ENCODE results near the gene SLC12A9. TPM values are rescaled to one million over a fixed set of nuclear protein-coding genes. Genes with fewer than 3 reads are reported as not detected.

SLC12A9 gene
- total RNA-seq, 1 donor from 2014 or later: 27.7 TPM

GRCh38 chr7:100884736-100885439, 32.4 kb downstream of the SLC12A9 start:
- Mint-ChIP-seq H3K27ac (ENCODE audit: unreplicated experiment) (peak overlapping the region; percentile 95), H3K27me3 (ENCODE audit: low read depth) (peaks cover 5% of the 10 kb centered on the region), H3K9me3 (no peaks in the 10 kb centered on the region), H3K36me3 (ENCODE audit: low read depth) (peaks cover 34% of the 10 kb centered on the region), H3K4me1 (peaks cover 27% of the 10 kb centered on the region), H3K4me3 (peak overlapping the region; percentile 70)
- DNase-seq (ENCODE audit: low read depth, low spot score): no peak
- TF ChIP-seq, protein P1, sequence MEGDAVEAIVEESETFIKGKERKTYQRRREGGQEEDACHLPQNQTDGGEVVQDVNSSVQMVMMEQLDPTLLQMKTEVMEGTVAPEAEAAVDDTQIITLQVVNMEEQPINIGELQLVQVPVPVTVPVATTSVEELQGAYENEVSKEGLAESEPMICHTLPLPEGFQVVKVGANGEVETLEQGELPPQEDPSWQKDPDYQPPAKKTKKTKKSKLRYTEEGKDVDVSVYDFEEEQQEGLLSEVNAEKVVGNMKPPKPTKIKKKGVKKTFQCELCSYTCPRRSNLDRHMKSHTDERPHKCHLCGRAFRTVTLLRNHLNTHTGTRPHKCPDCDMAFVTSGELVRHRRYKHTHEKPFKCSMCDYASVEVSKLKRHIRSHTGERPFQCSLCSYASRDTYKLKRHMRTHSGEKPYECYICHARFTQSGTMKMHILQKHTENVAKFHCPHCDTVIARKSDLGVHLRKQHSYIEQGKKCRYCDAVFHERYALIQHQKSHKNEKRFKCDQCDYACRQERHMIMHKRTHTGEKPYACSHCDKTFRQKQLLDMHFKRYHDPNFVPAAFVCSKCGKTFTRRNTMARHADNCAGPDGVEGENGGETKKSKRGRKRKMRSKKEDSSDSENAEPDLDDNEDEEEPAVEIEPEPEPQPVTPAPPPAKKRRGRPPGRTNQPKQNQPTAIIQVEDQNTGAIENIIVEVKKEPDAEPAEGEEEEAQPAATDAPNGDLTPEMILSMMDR (conservative IDR thresholded peaks at IDR 0.05): no peak

- peak overlapping the region; percentile 69 for H3K4me3 Mint-ChIP-seq
- H3K36me3 Mint-ChIP-seq (ENCODE audit: low read depth): peaks cover 30% of the 10 kb centered on the region
- no peak overlapping the region for H3K27ac Mint-ChIP-seq (ENCODE audit: unreplicated experiment)
- peaks cover 32% of the 10 kb centered on the region for H3K4me1 Mint-ChIP-seq
- peaks cover 5% of the 10 kb centered on the region for H3K27me3 Mint-ChIP-seq (ENCODE audit: low read depth)
- DNase-seq (ENCODE audit: low read depth, low spot score): no peak
- TF ChIP-seq, protein P1 (conservative IDR thresholded peaks at IDR 0.05): no peak
- H3K9me3 Mint-ChIP-seq: no peaks in the 10 kb centered on the region
Measured at GRCh38 chr7:100885440-100886141, 33.1 kb downstream of the SLC12A9 start.

DNA sequence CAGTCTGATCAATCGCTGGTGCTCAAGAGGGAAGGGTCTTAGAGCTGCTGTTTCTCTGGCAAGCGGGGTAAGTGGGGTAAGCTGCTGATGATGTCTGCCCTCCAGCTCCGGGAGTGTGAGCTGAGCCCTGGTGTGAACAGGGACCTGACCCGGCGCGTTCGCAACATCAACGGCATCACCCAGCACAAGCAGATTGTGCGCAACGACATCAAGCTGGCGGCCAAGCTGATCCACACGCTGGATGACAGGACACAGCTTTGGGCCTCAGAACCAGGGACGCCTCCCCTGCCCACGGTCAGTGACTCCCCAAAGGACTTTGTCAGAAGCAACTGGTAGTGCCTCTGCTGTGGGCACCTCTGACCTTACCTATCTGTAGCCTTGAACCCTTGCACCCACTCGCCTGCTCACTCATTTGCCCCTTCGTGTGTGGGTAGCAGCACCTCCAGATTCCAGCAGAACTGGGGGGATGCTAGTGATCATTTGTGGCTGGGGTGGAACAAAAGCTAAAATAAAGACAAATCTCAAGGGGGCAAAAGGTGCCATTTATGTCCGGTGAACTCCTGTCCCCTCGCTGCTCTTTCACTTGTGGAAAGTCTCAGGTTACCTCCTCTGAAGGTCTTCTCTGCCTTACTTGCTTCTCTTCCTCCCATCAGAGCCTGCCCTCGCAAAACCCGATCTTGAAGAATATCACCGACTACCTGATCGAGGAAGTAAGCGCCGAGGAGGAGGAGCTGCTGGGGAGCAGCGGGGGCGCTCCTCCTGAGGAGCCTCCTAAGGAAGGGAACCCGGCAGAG, 33.8 kb downstream of the SLC12A9 start:
- H3K4me3 Mint-ChIP-seq: peak overlapping the region; percentile 90
- DNase-seq (ENCODE audit: low read depth, low spot score): no peak
- H3K27me3 Mint-ChIP-seq (ENCODE audit: low read depth): peaks cover 6% of the 10 kb centered on the region
- TF ChIP-seq, protein P1 (conservative IDR thresholded peaks at IDR 0.05): no peak
- peaks cover 35% of the 10 kb centered on the region for H3K4me1 Mint-ChIP-seq
- no peaks in the 10 kb centered on the region for H3K9me3 Mint-ChIP-seq
- peaks cover 28% of the 10 kb centered on the region for H3K36me3 Mint-ChIP-seq (ENCODE audit: low read depth)
- no peak overlapping the region for H3K27ac Mint-ChIP-seq (ENCODE audit: unreplicated experiment)

DNA sequence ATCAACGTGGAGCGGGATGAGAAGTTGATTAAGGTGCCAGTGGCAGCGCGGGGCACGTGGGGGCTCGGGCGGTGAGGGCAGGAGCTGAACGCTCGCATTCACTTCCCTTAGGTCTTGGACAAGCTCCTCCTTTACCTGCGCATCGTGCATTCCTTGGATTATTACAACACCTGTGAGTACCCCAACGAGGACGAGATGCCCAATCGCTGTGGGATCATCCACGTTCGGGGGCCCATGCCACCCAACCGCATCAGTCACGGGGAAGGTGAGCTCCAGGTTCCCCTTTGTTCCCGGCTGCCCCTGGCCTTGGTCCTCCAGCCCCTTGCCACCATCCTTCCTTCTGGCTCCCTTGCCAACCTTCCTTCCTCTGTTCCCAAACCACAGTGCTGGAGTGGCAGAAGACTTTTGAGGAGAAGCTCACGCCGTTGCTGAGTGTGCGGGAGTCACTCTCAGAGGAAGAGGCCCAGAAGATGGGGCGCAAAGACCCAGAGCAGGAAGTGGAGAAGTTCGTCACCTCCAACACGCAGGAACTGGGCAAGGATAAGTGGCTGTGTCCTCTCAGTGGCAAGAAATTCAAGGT, 34.5 kb downstream of the SLC12A9 start:
- Mint-ChIP-seq H3K9me3 (no peaks in the 10 kb centered on the region), H3K36me3 (ENCODE audit: low read depth) (peaks cover 28% of the 10 kb centered on the region), H3K27me3 (ENCODE audit: low read depth) (peaks cover 13% of the 10 kb centered on the region), H3K27ac (ENCODE audit: unreplicated experiment) (no peak overlapping the region), H3K4me1 (peaks cover 42% of the 10 kb centered on the region), H3K4me3 (peak overlapping the region; percentile 90)
- TF ChIP-seq, protein P1 (conservative IDR thresholded peaks at IDR 0.05): no peak
- DNase-seq (ENCODE audit: low read depth, low spot score): no peak

Measured in neural crest cell (in vitro differentiated cells).